ENCODE data around the gene GALK2.
"Not testable (repeated sequence)": the region's sequence is repeated elsewhere in the genome, so short reads cannot be mapped to it uniquely, and the experiment has no call there.

GALK2 gene

DNA sequence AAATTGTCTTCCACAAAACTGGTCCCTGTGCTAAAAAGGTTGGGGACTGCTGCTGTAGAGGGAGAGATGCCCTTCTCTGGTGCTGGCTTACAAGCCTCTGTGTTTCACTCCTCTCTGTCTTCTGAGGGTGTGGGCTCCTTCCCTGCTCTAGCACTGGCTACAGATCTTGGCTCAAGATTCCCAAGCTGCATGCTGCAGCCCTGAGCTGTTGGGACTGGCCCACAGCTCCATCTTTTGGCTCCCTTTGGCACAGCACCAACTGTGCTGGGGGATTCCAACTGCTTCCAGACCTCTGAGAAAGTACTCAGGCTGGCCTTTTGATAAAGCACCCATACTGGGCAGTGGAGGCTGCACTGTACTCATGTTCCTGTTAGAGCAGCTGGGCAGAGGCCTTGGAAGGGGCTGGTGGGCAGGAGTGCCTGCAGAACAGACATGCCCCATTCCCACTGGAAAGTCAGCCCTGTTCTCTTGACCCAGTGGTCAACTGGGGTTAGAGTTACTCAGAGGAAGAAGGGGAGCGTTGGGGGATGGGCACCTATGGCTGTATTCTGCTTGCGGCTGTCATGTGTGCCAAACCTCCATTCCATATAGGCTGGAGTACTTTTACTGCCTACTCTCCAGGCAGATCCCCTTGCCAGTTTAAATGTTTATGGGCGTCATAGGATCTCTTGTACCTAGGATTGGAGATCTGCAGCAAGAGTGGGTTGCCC, 55.7 kb downstream of the GALK2 start:
- DNase-seq: no peak

- DNase-seq: no peak
Observed at GRCh38 chr15:49227602-49228001, 57.6 kb downstream of the GALK2 start.

GRCh38 chr15:49229922-49230321, 59.9 kb downstream of the GALK2 start:
- no peak for DNase-seq

DNA sequence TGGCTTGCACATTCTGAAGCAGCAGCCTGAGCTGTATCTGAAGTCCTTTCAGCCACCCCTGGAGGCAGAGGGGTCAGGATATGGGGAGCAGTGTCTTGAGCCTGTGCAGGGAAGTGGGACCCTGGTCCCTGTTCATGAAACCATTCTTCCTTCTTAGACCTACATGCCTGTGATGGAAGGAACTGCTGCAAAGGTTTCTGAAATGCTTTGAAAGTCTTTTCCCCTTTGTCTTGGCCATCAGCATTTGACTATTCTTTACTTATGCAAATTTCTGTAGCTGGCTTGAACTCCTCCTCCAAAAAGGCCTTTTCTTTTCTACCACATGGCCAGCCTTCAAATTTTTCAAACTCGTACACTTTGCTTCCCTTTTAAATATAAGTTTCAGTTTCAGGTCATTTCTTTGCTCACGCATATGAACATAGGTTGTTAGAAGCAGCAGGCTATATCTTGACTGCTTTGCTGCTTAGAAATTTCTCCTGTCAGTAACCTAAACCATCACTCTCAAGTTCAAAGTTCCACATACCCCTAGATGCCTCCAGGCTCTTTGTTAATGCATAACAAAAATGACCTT, 62.3 kb downstream of the GALK2 start:
- no peak for DNase-seq

DNA sequence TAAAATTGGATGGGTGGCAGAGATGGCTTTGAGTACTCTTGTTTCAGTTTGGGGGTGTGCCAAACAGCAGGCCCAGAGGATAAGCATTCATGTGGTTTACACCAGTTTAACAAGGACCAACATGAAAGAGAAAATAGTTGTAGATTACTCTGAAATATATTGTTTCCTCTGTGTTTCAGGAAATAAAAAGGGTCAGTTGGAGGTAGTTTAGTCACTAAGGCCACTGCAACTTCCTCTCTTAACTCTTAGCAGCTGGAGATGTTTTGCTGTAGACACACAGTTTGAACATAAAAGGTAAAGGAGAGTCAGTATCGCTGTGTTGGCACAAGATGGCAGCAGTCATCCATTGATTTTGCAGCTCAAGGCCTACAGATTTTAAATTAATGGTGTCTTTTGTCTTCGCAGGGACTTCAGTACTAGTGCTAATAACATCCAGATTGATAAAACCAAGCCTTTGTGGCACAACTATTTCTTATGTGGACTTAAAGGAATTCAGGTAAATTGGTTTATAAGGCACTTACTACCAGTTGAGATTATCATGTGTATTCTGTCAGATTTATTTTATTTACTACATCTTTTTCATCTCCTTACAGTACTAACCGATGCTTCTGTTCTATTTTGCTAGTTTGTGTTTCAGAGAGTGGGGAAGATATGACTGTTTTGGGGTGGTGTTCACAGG, 65.5 kb downstream of the GALK2 start:
- DNase-seq: peak; percentile 12

GRCh38 chr15:49236869-49237268, 66.8 kb downstream of the GALK2 start:
- no peak for DNase-seq

GRCh38 chr15:49238342-49238741, 68.3 kb downstream of the GALK2 start:
- no peak for DNase-seq

GRCh38 chr15:49239105-49239504, 69.1 kb downstream of the GALK2 start:
- no peak for DNase-seq

DNA sequence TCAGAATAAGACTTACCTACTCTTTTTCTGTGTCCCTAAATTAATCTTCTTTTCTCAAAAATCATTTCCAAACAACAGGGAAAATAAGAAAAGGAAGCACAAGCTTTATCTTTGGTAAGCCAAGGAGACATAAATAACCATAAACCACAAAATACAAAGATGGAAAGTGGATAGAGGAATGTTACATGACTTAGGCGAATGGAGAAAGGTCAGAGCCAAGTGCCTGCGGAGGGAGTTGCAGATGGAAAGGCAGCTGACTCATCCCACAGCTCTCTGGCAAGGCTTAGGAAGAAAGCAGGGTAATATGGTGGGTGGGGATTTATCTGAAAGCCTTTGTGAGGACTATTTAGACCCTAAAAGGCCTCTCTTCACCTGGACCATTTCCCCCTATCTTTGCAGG, 72.8 kb downstream of the GALK2 start:
- no peak for DNase-seq

DNA sequence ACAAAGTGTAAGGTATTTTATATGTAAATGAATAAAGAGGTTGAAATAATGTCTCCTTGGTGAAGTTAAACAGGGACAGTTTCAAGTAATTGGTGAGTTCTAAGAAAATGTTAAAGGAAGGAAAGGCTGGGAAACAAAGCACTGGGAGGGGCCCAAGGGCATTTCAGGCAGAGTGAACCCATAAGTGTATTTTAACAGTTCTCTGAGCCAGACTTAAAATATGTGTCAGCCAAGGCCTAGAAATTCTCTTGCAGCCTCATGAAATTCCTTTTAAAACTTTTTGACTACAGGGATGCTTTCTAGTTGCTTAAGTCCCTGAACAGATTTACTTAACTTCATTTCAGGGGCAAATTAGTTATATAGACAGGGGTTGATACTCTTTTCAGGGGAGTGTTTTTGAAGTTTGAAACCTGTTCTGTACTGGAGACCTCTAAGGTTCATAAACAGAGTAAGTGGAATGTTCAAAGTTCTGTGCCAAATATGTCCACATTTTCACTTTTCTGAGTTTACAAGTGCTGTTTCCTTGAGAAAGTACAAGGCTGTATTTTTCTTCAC, 77.6 kb downstream of the GALK2 start:
- no peak for DNase-seq

DNA sequence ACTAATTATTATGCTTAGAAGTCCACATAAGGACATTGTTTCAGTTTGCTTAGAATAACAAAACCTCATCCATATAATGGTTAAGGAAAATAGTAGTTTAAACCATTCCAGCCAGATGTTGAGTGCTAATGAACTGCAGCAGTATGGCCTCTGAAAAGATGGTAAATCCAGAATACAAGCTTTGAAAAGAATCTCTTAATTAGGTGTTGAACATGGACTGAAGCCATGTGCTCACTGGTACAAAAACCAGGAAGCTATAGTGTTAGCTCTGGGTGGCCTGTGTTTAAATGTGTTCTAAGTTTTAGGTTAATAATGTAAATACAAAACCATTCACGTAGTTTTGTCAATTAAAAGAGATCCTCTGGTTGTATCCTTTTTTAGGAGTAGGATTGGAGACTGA, 78.2 kb downstream of the GALK2 start:
- no peak for DNase-seq

DNA sequence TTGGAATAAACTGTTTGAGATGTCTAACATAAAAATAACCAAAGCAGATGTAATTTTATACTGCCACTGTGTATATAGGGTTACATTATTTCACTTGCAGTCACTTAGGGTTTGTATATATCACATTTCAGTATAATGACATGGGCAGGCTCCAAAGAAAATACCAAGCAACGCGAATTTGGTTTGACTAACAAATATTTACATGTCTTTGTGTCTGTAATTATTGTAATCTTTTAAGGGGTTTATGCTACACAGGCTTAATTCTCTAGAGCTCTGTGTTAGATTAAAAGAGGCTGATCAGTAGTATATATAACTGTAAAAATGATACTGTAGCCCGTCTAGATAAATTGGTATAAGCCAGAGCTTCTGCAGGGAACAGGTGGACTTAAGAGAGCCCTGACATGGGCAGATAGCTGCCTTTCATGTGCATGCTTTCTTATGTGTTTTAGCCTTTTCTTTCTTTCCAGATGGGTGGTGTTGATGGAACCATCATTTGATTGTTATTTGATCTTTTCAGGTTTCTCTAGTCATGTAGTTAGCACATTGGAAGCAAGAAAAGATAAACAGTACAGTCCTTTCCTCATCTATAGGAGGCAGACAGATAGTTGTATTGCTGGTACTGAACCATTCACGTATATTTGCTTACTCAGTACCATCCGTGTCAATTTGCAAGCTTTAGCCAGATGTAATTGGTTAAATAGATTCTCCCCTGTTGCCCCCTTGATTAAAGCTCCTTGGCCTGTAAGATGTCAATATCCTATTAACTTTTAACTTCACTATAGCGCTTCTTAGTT, 86.1 kb downstream of the GALK2 start:
- DNase-seq: no peak

- DNase-seq: not testable (repeated sequence)
Observed at GRCh38 chr15:49265117-49265516, 95.1 kb downstream of the GALK2 start.

DNA sequence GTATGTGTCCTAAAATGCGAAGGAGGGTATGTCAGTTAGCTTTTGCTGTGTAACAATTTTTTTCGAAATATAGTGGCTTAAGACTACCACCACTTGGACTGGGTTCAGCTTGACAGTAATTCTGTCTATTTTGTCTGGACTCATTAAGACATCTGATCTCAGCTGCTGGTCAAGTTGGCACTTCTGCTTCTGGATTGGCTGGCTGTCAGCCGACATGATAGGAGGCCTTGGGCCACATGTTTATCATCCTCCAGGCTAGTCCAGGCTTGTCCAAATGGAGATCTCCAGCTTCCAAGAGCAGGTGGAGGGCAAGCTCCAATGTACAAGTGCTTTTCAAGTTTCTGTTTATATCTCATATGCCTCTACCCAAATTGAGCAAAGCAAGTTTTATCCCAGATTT, 95.9 kb downstream of the GALK2 start:
- no peak for DNase-seq

DNA sequence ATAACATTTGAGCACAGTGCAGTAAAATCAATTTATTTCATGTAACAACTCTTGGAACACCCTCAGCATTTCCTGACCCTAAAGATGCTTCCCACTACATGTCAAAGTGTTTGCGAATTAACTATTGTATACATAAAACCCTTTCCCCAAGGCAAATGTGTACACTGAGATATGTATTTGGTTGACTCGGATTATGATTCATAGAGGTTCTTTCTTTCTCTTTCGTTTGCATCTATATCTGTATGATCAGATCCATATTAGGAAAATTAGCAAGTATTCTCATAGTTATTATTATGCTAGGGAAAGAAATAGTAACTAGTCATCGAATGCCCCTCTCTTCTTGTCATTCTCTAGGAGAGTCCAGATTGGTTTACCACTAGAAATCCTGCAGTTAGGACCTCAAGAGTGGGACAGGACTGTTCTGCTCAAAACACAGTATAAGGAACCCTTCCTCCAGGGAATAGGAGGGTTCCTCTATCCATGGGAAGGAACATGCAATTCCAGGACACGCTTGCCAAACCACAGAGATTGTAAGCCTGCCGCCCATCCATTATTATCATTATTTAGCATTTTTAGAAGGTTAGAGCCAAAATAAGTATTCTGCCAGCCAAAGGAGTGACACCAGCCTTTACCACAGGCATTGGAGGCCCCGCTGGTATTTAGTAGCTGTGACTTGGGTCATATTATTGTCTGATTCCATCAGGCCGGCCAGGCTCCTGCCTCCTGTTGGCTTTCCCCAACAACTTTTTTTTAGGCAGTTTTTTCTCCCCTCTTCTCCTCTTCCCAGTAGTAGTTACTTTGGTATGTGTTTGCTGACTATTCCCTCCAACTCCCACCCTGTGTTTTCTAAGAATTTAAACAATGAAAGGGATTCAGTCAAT, 100.7 kb downstream of the GALK2 start:
- DNase-seq: no peak

DNA sequence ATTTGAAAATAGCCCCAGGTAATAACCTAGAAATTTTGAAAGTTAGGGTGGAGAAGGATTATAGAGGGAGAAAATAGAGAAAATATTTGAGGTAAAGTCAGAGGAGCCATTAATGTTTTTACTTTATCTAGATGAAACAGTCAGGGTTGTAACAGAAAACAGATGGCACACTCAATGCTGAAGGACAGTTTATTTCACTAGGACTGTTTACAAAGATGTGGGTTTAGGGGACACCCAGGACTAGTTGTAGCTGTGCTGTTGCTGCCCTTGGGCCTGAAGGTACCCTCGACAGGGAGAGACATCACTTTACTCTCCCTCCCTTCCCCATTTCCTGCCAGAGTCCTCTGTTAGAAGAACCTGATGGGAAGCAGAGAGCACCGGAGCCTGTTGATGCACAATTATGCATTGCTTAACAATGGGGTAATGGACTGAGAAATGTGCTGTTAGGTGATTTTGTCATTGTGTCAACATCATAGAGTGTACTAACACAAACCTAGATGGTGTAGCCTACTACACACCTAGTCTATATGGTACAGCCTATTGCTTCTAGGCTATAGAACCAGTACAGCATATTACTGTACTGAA, 103.8 kb downstream of the GALK2 start:
- no peak for DNase-seq

- no peak for DNase-seq
Observed at GRCh38 chr15:49278751-49279150, 108.7 kb downstream of the GALK2 start.

DNA sequence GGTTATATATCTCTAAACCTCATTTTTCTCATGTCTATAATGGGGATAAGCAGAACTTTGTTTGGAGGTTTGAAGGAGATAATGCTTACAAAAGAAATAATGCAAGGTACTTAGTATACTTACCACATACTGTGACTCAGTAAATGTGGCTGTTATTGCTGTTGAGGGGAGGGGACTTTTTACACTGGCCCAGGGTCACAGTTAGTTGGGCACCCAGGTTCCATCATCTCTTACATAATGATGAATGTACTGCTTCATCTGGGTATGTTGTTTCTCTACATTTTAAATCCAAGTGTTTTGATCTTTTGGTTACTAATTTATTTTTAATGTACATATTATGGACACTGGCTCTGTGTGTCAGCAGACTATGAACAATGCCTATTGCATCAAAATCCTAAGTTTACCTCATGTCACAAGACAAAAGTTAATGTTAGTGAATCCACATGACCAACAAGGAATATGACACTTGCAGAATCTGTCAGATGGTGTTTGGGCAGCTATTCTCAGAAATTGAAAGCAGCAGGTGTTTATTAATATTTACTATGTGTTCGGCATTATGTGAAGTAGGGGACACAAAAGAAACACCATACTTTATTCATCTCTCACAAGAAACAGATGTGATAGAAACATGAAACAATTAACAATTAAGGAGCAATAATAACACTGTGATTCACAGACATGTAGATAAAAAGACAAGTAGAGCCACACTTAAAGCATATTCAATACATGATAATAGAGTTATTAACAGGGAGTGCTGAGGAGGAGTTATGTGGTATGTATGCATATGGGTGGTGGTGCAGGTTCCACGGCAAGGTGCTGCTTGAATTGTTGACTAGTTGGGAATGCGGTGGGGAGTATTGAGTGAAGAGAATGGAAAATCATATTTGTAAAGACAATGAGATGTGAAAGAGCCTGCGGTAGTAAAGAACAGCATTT, 109.7 kb downstream of the GALK2 start:
- no peak for DNase-seq

- no peak for DNase-seq
Observed at GRCh38 chr15:49282366-49282765, 112.3 kb downstream of the GALK2 start.

DNA sequence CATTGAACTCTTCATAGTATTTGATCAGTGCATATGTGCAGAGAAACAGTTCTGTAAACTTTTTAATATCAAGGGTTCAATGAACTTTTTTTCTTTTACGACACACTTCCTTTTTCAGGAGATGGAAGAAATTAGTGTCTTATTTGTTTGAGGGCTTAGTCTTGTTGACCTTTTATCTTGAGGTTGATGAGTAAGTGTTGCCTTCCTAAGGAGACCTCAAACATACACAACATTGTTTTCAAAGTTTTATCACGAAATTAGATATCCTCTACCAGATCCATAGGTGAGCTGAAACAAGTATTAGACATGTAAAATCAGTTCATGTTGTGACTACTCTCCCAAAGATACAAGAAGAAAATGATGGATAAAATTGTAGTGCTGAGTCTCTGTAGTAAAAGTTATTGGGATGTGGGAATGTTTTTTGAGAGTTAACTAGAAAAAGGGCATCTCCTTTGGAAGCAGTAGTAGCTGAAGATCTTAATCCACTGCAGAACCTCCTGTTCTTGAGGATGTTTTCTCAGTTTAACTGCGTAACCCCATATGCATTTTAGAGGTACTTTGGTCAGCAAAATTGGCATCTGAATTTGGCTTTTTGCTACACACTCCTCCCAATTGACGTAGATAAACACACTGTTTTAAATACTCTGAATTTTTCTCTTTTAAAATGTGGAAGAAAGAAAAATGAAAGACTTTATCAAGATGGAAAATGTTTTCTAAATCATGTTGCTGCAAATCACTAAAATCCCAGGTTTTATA, 116.8 kb downstream of the GALK2 start:
- no peak for DNase-seq
